ENCODE measurements around the gene DPP6.

DPP6 gene

GRCh38 chr7:154451480-154452457 lies 399.6 kb downstream of the DPP6 start:
- DNase-seq (ENCODE audit: low spot score): no peak

GRCh38 chr7:154463794-154464193 lies 411.6 kb downstream of the DPP6 start:
- no peak for DNase-seq (ENCODE audit: low spot score)

DNA sequence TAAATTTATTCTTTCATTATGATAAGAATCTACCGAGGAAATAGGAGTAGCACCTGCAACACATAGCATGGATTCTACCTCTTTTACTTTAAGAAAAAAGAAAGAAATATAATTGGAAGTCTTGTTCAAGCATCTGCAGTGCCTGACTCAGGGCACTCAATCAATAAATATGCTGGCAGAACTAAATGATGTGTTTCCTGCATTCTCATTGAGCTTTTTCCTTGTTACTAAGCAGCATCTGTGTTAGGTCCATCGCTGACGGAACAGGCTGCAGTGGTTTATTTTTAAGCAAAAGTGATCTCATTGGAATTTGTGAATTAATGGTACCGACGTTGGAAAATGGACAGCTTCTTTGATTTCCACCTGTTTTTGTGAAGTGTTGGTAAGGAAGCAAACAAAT lies 417.5 kb downstream of the DPP6 start:
- DNase-seq (ENCODE audit: low spot score): no peak

- no peak for DNase-seq (ENCODE audit: low spot score)
These were observed 420.1 kb downstream of the DPP6 start for GRCh38 chr7:154472343-154472742.

DNA sequence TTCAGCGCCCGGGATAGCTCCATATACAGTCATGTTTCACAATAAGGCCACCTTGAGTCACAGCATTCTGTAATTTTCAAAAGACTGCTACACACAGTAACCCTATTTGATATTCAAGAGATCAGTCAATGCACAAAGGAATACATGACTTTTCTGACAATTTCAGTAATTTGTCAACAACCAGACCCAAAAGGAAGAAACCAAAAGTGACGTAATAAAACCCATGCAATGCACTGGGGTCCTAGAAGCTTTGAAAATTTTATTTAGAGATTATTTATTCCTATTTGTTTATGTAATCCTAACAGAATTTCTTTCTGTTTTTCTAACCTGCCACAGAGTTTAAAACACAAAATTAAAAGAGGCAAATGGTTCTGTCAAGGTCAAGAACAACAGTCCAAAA lies 421.2 kb downstream of the DPP6 start:
- no peak for DNase-seq (ENCODE audit: low spot score)

DNA sequence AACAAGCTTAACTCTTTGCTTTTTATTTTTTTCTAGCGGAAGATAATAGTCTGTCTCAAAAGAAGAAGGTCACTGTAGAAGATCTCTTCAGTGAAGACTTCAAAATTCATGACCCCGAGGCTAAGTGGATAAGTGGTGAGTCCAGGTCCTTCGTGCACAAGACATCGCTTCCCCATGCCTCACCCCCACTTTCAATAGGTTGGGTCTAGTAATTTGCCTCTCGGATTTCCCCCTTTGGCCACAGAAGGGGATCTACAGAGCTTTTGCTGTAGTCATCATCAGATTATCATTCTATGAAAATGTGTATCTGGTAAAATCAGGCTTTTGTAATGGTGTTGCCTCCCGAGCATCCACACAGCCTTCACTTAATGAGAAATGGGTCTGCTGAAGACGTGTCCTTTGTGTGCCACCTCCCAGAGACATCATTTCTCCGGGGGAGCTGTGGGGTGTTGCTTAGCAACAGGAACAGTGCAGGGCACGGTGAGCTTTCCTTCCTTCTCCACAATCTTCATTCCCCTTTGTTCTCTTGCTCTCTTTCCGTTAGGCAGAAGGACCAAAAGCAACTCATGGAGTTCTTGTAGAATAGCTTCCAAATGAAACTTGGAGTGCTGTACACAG lies 422.8 kb downstream of the DPP6 start:
- no peak for DNase-seq (ENCODE audit: low spot score)

DNA sequence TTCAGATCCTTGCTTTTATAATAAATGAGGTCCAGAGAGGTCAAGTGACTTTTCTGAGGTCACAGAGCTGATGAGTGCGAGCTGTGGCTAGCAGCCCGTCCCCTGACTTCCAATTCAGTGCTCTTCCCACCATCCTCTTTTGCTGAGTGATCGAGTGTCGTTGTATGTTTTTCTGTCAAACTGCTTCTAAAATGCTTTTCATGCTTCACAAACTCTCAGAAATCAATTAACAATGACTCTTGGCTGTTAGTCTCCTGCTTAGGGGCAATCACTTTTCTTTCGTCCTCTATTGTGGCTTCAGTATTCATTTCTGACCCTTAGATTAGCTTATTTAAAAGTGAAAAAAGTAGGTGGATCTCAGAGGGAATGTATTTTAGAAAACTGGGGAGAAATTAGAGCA lies 423.7 kb downstream of the DPP6 start:
- no peak for DNase-seq (ENCODE audit: low spot score)

- DNase-seq (ENCODE audit: low spot score): no peak
These were observed 428.6 kb downstream of the DPP6 start for GRCh38 chr7:154480817-154481216.

- DNase-seq (ENCODE audit: low spot score): no peak
These were observed 430.7 kb downstream of the DPP6 start for GRCh38 chr7:154482863-154483262.

GRCh38 chr7:154484406-154484805 lies 432.2 kb downstream of the DPP6 start:
- no peak for DNase-seq (ENCODE audit: low spot score)

DNA sequence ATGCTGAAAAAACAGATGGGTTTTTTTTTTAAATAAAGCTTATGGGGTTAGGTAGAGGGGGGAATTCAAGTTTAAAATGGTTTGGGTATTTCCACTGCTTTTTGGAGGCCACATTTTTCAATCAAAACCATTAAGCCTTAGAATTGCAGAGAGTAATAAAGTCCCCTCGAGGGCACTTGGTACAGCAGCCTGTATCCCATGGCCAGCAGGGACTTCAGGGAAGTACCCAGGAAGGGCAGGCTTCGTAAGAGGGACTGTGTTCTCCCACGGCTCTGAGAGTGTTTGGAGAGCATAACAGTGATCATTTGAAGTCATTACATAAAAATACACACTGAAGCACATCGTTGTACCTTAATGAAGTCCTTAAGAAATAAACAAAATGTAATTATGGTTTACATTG lies 432.7 kb downstream of the DPP6 start:
- no peak for DNase-seq (ENCODE audit: low spot score)

DNA sequence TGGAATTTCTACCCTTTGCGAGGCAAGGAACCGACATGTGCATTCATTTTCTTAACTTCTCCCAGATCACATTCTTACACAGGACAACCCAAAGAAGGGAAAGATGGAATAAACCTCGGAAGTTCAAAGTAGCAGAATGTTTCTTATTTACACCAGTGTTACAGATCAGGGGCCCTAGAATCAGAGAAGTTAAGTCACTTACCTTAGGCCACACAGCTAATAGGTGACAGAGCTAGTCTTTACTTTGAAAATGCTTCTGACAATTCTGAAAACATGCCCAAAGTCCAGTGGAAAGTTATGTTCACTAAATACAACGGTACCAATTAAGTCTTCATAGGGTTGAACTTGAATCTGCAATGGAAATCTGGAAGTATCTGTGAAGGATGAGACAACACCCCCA lies 437.7 kb downstream of the DPP6 start:
- no peak for DNase-seq (ENCODE audit: low spot score)

DNA sequence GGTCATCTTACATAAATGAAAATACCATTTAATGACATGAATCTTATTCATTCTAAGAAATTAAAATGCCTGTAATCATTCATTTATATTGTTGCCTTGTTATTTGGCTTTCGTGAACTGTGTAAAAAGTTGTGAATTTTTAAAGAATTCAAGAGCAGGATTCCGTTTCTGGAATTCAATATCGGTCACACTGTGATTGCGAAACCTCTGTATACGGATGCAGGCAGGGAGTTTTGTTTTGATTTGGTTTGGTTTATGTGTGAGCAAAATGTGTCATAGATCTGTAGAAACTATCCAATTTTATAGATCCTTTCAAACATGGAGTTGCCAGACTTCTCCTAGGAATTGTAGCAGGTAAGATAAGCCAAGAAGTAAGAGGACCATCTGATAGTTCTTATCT lies 441.4 kb downstream of the DPP6 start:
- DNase-seq (ENCODE audit: low spot score): no peak

GRCh38 chr7:154497751-154498150 lies 445.6 kb downstream of the DPP6 start:
- no peak for DNase-seq (ENCODE audit: low spot score)

DNA sequence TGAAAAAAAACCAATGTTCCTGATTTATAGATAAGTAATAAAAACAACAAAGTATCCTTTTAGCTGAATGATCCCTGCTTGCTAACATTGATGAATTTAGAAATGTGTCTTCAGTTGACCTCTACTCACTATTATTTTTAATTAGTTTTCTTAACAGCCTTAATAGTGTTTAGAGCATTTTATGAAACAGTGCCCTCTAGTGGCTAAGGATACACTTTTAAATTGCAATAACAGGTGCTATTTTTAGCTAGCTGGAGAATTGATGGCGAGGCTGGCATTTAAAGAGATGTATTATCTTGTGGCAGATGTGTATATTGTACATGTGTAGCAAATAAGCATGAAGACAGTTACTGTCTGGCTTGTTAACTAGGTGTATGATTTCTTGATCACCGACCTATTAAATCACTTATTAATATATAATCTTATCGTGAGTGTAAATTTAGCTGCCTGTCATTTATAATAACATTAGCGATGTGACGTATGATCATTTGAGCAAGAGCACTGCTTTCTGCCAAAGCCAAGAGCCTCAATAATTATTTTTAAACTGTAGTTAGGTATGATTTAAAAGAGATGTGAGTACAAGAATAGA lies 451.9 kb downstream of the DPP6 start:
- DNase-seq (ENCODE audit: low spot score): peak; percentile 74

DNA sequence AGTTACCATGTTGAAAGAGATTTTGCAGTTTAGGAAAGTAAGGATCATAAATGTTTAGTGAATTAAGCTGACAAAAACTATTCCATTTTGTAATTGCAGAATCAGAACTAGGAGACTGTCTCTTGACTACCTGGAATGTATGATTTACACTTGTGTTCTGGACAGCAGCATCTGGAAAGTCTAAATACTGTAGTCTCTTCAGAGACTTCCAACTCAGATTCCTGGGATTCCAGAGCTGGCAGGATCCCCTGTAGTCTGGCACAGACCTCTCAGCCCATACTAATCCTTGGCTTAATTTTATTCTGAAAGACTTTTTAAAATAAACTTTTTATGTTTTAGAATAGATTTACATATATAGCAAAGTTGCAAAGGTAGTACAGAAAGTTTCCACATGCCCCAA lies 452.7 kb downstream of the DPP6 start:
- no peak for DNase-seq (ENCODE audit: low spot score)

- DNase-seq (ENCODE audit: low spot score): peak; percentile 33
These were observed 453.2 kb downstream of the DPP6 start for GRCh38 chr7:154505362-154505761.

DNA sequence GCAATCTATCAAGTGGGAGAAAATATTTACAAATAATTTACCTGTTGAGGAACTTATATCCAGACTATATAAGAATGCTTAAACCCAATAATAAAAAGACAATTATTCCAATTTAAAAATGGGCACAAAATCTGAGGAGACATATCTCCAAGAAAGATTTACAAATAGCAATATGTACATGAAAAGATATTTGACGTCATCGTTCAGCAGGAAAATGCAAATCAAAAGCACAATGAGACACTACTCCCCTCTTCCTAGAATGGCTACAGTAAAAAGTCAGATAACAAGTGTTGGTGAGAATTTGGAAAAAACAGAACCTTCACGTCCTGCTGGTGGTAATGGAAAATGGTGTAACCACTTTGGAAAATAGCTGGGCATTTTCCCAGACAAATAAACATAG lies 457.0 kb downstream of the DPP6 start:
- no peak for DNase-seq (ENCODE audit: low spot score)

DNA sequence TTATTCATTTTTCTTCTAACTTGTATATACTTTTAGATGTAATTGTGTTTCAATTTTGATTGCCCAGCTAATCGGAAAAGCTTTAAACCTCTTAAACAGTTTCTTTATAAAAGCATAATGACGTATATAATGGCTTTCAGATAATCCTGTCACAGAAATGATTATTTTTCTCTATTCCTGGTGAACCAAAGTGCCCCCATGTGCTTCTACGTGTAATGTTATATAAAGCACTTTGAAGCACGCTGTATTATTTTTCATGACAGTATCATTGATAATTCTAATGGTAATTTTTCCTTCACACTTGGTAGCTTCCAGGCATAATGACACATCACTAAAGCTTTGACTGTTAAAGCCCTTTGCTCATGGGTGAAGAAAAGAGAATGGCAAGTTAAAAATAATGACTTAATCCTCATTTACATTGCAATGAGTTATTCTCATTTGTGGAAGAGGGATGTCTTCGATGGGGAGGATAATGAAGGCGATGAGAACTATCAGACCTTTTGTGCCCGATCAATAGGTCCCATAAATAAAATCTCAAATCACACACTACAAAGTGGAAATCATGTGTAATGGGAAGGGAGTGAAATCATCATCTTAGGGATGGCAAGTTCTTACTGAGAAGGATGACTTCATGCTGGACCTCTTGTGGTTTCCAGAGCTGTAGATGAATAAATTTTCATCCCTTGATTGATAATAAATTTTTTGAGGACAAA lies 460.1 kb downstream of the DPP6 start:
- no peak for DNase-seq (ENCODE audit: low spot score)

GRCh38 chr7:154517768-154518167 lies 465.6 kb downstream of the DPP6 start:
- no peak for DNase-seq (ENCODE audit: low spot score)

GRCh38 chr7:154519229-154519628 lies 467.0 kb downstream of the DPP6 start:
- no peak for DNase-seq (ENCODE audit: low spot score)

DNA sequence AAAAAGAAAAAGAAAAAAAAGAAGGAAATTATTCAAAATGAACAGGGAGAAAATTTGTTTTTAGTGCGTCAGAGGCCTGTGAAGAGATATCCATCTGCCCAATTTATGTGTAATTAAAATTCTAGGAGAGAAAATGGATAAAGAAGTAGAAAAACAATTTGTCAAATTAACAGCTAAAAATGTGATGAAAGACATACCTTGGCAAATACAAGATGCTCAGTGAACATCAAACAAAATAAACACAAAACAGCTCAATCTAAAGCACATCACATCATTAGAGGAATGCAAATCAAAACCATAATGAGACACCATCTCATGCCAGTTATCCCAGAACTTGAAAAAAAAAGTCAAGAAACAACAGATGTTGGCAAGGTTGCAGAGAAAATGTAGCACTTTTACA lies 477.9 kb downstream of the DPP6 start:
- no peak for DNase-seq (ENCODE audit: low spot score)

- DNase-seq (ENCODE audit: low spot score): no peak
These were observed 480.6 kb downstream of the DPP6 start for GRCh38 chr7:154532771-154533170.
